ENCODE data around the gene KHDC4. TPM values are rescaled to one million over a fixed set of nuclear protein-coding genes. Genes with fewer than 3 reads are reported as not detected.

The KHDC4 gene
- total and polyA plus RNA-seq, 10 of the 15 experiments (the other 5 are each of a cell fraction or from before 2014, with no cell fraction given) = 11.7 to 109 (median 41.9) TPM

GRCh38 chr1:155970531-155971167 lies 36.4 kb upstream of the KHDC4 start (continued):
- TF ChIP-seq SMAD1 (IDR thresholded peaks at IDR 0.05; ENCODE audit: low read depth, partially characterized antibody) = no peak
- no peak for TF ChIP-seq KAT2A (conservative IDR thresholded peaks at IDR 0.05; ENCODE audit: control insufficient read depth, low read depth, low read length)
- no peak for TF ChIP-seq MEF2B (IDR thresholded peaks at IDR 0.05; ENCODE audit: partially characterized antibody, poor library complexity, severe bottlenecking)
- no peak for TF ChIP-seq CTCF (IDR thresholded peaks at IDR 0.05 in 2 of 3, conservative IDR thresholded peaks at IDR 0.05 in 1 of 3; ENCODE audit: control insufficient read depth in 2 of 3, extremely low read depth in 1 of 3, insufficient read depth in 1 of 3, low read depth in 3 of 3, low read length in 3 of 3)
- TF ChIP-seq IRF5 (IDR thresholded peaks at IDR 0.05; ENCODE audit: borderline replicate concordance) = no peak
- no peak for TF ChIP-seq ATF3 (IDR thresholded peaks at IDR 0.05; ENCODE audit: borderline replicate concordance, extremely low read depth, low read depth, low read length)
- no peak for TF ChIP-seq KDM1A (IDR thresholded peaks at IDR 0.05; ENCODE audit: borderline replicate concordance)
- peak; percentile 71 for TF ChIP-seq EED (IDR thresholded peaks at IDR 0.05; ENCODE audit: low read depth)
- peak; percentile 83 for TF ChIP-seq NBN (IDR thresholded peaks at IDR 0.05)
- TF ChIP-seq TCF12 (IDR thresholded peaks at IDR 0.05; ENCODE audit: low read depth, low read length) = peak; percentile 78
- peak; percentile 48; the same call in 1 of the 2 replicates for TF ChIP-seq BACH1 (IDR thresholded peaks at IDR 0.05; ENCODE audit: borderline replicate concordance)
- TF ChIP-seq ZNF274 (IDR thresholded peaks at IDR 0.05; ENCODE audit: insufficient read depth, insufficient read length) = no peak
- TF ChIP-seq ELK1 (IDR thresholded peaks at IDR 0.05; ENCODE audit: low read depth, low read length) = no peak
- no peak for TF ChIP-seq RB1 (IDR thresholded peaks at IDR 0.05; ENCODE audit: borderline replicate concordance)
- TF ChIP-seq RUNX3 (IDR thresholded peaks at IDR 0.05; ENCODE audit: low read length) = no peak
- no peak for TF ChIP-seq ETV6 (conservative IDR thresholded peaks at IDR 0.05 in 1 of 2, IDR thresholded peaks at IDR 0.05 in 1 of 2; ENCODE audit: borderline replicate concordance in 1 of 2, low read depth in 1 of 2)
- no peak for TF ChIP-seq YBX1 (IDR thresholded peaks at IDR 0.05)
- TF ChIP-seq WRNIP1 (IDR thresholded peaks at IDR 0.05; ENCODE audit: borderline replicate concordance, low read depth, low read length) = no peak
- TF ChIP-seq MXI1 (IDR thresholded peaks at IDR 0.05; ENCODE audit: low read depth, low read length) = peak; percentile 84
- TF ChIP-seq RBBP5 (conservative IDR thresholded peaks at IDR 0.05) = no peak
- no peak for TF ChIP-seq EZH2 (IDR thresholded peaks at IDR 0.05; ENCODE audit: borderline replicate concordance, control insufficient read depth, low read depth, low read length)
- TF ChIP-seq FOS (IDR thresholded peaks at IDR 0.05; ENCODE audit: borderline replicate concordance, extremely low read depth, insufficient read length) = no peak
- TF ChIP-seq NFYA (IDR thresholded peaks at IDR 0.05; ENCODE audit: borderline replicate concordance, low read depth, low read length) = no peak
